ENCODE results near the gene ANKRD28. TPM values are rescaled to one million over a fixed set of nuclear protein-coding genes. Genes with fewer than 3 reads are reported as not detected.

The ANKRD28 gene
- total and polyA plus RNA-seq, 9 of the 15 experiments (the other 6 are each of a cell fraction or from before 2014, with no cell fraction given), result 11.7 to 66.0 (median 36.7) TPM

DNA sequence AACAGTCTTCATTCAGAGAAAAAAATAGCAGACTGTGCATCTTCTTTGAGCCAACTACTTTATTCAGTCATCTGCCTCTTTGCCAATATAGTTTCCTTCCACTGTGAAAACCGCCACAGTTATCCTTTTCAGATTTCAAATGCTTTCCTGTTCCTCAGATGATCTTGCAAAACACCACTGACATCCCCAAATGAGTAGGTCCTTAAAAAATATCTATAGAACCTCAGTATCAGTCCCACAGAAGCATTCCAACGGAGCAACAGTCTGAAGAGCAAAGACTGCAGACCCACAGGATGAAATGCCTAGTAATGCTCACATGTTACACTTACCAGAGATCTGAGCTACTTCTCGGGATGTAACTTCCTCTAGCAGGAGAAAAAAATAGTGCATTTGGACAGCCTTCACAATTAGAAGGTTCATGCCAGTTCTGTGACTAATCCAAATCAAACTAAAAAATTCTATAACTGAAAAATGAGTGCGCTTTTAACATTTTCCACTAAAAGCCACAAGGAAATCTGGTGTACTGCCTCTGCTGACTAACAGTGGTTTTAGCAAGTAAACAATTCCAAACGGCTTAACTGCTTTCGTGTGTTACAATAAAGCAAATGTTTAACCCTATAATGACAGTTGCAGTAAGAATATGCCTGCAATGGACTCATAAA is at the start of gene ANKRD28 (continued):
- TF ChIP-seq, protein P1, sequence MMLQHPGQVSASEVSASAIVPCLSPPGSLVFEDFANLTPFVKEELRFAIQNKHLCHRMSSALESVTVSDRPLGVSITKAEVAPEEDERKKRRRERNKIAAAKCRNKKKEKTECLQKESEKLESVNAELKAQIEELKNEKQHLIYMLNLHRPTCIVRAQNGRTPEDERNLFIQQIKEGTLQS (IDR thresholded peaks at IDR 0.05), result peak; percentile 55; the same call in 1 of the 2 replicates
- TF ChIP-seq, protein P1 (CRISPR knock-in tag; conservative IDR thresholded peaks at IDR 0.05), result 0 out of 2 replicates have a peak, but pooled peaks have one; percentile 15
- TF ChIP-seq SRSF1 (IDR thresholded peaks at IDR 0.05; ENCODE audit: low read depth, low read length), result no peak
- TF ChIP-seq HDAC2 (IDR thresholded peaks at IDR 0.05), result peak; percentile 61
- peak in 1 of 2 experiments; percentile 66; a peak in 1 of 4 replicates for TF ChIP-seq TBL1XR1 (IDR thresholded peaks at IDR 0.05; ENCODE audit: low read length in 2 of 2)
- peak; percentile 72 for TF ChIP-seq MAFF (IDR thresholded peaks at IDR 0.05; ENCODE audit: low read length)
- TF ChIP-seq, protein P2, sequence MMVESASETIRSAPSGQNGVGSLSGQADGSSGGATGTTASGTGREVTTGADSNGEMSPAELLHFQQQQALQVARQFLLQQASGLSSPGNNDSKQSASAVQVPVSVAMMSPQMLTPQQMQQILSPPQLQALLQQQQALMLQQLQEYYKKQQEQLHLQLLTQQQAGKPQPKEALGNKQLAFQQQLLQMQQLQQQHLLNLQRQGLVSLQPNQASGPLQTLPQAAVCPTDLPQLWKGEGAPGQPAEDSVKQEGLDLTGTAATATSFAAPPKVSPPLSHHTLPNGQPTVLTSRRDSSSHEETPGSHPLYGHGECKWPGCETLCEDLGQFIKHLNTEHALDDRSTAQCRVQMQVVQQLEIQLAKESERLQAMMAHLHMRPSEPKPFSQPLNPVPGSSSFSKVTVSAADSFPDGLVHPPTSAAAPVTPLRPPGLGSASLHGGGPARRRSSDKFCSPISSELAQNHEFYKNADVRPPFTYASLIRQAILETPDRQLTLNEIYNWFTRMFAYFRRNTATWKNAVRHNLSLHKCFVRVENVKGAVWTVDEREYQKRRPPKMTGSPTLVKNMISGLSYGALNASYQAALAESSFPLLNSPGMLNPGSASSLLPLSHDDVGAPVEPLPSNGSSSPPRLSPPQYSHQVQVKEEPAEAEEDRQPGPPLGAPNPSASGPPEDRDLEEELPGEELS (CRISPR knock-in tag; IDR thresholded peaks at IDR 0.05; ENCODE audit: borderline replicate concordance), result no peak
- peak; percentile 80 for TF ChIP-seq FOSL1 (tag; conservative IDR thresholded peaks at IDR 0.05)
- TF ChIP-seq, protein P3, sequence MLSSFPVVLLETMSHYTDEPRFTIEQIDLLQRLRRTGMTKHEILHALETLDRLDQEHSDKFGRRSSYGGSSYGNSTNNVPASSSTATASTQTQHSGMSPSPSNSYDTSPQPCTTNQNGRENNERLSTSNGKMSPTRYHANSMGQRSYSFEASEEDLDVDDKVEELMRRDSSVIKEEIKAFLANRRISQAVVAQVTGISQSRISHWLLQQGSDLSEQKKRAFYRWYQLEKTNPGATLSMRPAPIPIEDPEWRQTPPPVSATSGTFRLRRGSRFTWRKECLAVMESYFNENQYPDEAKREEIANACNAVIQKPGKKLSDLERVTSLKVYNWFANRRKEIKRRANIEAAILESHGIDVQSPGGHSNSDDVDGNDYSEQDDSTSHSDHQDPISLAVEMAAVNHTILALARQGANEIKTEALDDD (IDR thresholded peaks at IDR 0.05), result peak; percentile 96
- no peak for TF ChIP-seq PTRF (tag; IDR thresholded peaks at IDR 0.05)
- TF ChIP-seq ZNF316 (IDR thresholded peaks at IDR 0.05), result peak; percentile 54
- TF ChIP-seq, protein P4, sequence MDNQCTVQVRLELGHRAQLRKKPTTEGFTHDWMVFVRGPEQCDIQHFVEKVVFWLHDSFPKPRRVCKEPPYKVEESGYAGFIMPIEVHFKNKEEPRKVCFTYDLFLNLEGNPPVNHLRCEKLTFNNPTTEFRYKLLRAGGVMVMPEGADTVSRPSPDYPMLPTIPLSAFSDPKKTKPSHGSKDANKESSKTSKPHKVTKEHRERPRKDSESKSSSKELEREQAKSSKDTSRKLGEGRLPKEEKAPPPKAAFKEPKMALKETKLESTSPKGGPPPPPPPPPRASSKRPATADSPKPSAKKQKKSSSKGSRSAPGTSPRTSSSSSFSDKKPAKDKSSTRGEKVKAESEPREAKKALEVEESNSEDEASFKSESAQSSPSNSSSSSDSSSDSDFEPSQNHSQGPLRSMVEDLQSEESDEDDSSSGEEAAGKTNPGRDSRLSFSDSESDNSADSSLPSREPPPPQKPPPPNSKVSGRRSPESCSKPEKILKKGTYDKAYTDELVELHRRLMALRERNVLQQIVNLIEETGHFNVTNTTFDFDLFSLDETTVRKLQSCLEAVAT (IDR thresholded peaks at IDR 0.05), result peak; percentile 40 to 85; a peak in 3 of 4 replicates
- TF ChIP-seq SOX6 (IDR thresholded peaks at IDR 0.05), result peak; percentile 69
- no peak for TF ChIP-seq ZNF134 (CRISPR knock-in tag; conservative IDR thresholded peaks at IDR 0.05)
- TF ChIP-seq, protein P5, sequence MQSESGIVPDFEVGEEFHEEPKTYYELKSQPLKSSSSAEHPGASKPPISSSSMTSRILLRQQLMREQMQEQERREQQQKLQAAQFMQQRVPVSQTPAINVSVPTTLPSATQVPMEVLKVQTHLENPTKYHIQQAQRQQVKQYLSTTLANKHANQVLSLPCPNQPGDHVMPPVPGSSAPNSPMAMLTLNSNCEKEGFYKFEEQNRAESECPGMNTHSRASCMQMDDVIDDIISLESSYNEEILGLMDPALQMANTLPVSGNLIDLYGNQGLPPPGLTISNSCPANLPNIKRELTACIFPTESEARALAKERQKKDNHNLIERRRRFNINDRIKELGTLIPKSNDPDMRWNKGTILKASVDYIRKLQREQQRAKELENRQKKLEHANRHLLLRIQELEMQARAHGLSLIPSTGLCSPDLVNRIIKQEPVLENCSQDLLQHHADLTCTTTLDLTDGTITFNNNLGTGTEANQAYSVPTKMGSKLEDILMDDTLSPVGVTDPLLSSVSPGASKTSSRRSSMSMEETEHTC (IDR thresholded peaks at IDR 0.05), result peak; percentile 63; the same call in 1 of the 2 replicates
- peak; percentile 84; the same call in 1 of the 2 replicates for TF ChIP-seq SMARCA4 (IDR thresholded peaks at IDR 0.05)
- peak in 1 of 2 experiments; percentile 7; a peak in 1 of 4 replicates for TF ChIP-seq MAZ (CRISPR knock-in tag; conservative IDR thresholded peaks at IDR 0.05 in 1 of 2, IDR thresholded peaks at IDR 0.05 in 1 of 2)
- no peak for TF ChIP-seq SETDB1 (IDR thresholded peaks at IDR 0.05; ENCODE audit: low read length)
- TF ChIP-seq JUND (IDR thresholded peaks at IDR 0.05; ENCODE audit: borderline replicate concordance, low read depth, low read length), result peak; percentile 41; the same call in 1 of the 2 replicates
- TF ChIP-seq JUND (tag; IDR thresholded peaks at IDR 0.05; ENCODE audit: borderline replicate concordance, low read depth, low read length), result no peak
- TF ChIP-seq ESRRA (IDR thresholded peaks at IDR 0.05; ENCODE audit: borderline replicate concordance, low read depth), result peak; percentile 26; the same call in 1 of the 2 replicates
- no peak for TF ChIP-seq ZNF23 (CRISPR knock-in tag; IDR thresholded peaks at IDR 0.05)
- TF ChIP-seq ZNF24 (IDR thresholded peaks at IDR 0.05), result 0 out of 2 replicates have a peak, but pooled peaks have one; percentile 27

Data from K562 (cell line).